ENCODE measurements around the gene PLXNB2. TPM values are rescaled to one million over a fixed set of nuclear protein-coding genes. Genes with fewer than 3 reads are reported as not detected.

The PLXNB2 gene
- total and polyA plus RNA-seq, 2 donors (not counting 1 experiment from before 2014, with no cell fraction given) = 62.7 to 209 TPM

DNA sequence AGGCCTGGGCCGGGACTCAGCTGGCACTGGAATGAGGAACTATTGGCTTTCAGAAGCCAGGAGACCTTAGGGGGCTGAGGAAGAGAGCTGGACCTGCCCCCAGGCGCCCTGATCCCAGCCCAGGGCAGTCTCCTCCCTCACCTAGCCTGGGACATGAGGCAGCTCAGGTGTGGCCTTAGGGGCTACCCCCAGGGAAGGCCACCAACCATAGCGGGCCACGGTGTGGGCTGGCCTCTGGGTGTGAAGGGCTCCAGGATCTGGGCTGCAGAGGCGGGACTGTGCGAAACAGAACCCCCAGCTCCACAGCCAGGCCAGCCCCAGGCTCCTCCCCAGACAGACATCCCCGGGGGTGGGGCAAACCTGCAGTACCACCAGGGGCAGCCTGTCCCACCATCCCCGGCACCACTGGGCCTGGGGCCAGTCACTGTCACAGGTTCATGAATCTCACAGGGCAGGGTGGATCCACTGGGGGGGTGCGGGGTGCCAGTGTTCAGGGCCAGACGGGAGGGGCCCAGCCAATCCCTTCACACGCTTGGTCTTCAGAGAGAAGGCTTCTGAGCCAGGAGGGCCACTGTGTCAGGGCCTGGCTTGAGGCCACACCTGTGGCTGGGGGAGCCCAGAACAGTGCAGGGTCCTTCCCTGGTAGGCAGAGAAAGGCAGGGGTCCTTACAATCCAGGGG lies 3.5 kb downstream of the PLXNB2 start:
- peaks cover 55% of the 10 kb centered on the region for H3K4me1 ChIP-seq (ENCODE audit: control insufficient read depth, extremely low read depth, insufficient read depth, low read length)
- H2AFZ ChIP-seq (ENCODE audit: low read length) = no peak overlapping the region
- no peak overlapping the region for H3K27ac ChIP-seq (ENCODE audit: insufficient read depth, low read length)
- H4K20me1 ChIP-seq (ENCODE audit: control insufficient read depth, extremely low read depth, insufficient read depth, low read length) = no peaks in the 10 kb centered on the region
- TF ChIP-seq, protein P1, sequence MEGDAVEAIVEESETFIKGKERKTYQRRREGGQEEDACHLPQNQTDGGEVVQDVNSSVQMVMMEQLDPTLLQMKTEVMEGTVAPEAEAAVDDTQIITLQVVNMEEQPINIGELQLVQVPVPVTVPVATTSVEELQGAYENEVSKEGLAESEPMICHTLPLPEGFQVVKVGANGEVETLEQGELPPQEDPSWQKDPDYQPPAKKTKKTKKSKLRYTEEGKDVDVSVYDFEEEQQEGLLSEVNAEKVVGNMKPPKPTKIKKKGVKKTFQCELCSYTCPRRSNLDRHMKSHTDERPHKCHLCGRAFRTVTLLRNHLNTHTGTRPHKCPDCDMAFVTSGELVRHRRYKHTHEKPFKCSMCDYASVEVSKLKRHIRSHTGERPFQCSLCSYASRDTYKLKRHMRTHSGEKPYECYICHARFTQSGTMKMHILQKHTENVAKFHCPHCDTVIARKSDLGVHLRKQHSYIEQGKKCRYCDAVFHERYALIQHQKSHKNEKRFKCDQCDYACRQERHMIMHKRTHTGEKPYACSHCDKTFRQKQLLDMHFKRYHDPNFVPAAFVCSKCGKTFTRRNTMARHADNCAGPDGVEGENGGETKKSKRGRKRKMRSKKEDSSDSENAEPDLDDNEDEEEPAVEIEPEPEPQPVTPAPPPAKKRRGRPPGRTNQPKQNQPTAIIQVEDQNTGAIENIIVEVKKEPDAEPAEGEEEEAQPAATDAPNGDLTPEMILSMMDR (conservative IDR thresholded peaks at IDR 0.05 in 1 of 2, IDR thresholded peaks at IDR 0.05 in 1 of 2; ENCODE audit: low read depth in 1 of 2, low read length in 2 of 2) = no peak
- no peak for TF ChIP-seq EZH2 (IDR thresholded peaks at IDR 0.05; ENCODE audit: low read length, missing control alignments)
- H3K27me3 ChIP-seq (ENCODE audit: control insufficient read depth, insufficient read depth, low read length) = no peaks in the 10 kb centered on the region
- no peaks in the 10 kb centered on the region for H3K9me3 ChIP-seq (ENCODE audit: control insufficient read depth, insufficient read depth, low read depth, low read length)
- H3K4me2 ChIP-seq (ENCODE audit: extremely low read depth, insufficient read depth, low read length) = peak overlapping the region; percentile 69
- peaks cover 13% of the 10 kb centered on the region for H3K36me3 ChIP-seq (ENCODE audit: control insufficient read depth, insufficient read depth, low read length)
- peak overlapping the region in 1 of 4 experiments; percentile 40 for H3K4me3 ChIP-seq (replicated peaks in 1 of 4; ENCODE audit: control extremely low read depth in 1 of 4, insufficient read depth in 1 of 4, low read depth in 3 of 4, low read length in 4 of 4)
- H3K9ac ChIP-seq (ENCODE audit: insufficient read depth, low read length) = peak overlapping the region; percentile 26
- H3K79me2 ChIP-seq (ENCODE audit: control insufficient read depth, insufficient read depth, low read length) = peaks cover 74% of the 10 kb centered on the region
- no peak for DNase-seq (ENCODE audit: low read depth in 2 of 2)

- Histone ChIP-seq H2AFZ (ENCODE audit: low read length) (no peak overlapping the region), H4K20me1 (ENCODE audit: control insufficient read depth, extremely low read depth, insufficient read depth, low read length) (peaks cover 2% of the 10 kb centered on the region), H3K27ac (ENCODE audit: insufficient read depth, low read length) (peak overlapping the region; percentile 27), H3K36me3 (ENCODE audit: control insufficient read depth, insufficient read depth, low read length) (peaks cover 13% of the 10 kb centered on the region), H3K79me2 (ENCODE audit: control insufficient read depth, insufficient read depth, low read length) (peaks cover 79% of the 10 kb centered on the region), H3K27me3 (ENCODE audit: control insufficient read depth, insufficient read depth, low read length) (no peaks in the 10 kb centered on the region), H3K4me1 (ENCODE audit: control insufficient read depth, extremely low read depth, insufficient read depth, low read length) (peaks cover 53% of the 10 kb centered on the region), H3K9me3 (ENCODE audit: control insufficient read depth, insufficient read depth, low read depth, low read length) (no peaks in the 10 kb centered on the region), H3K4me2 (ENCODE audit: extremely low read depth, insufficient read depth, low read length) (no peak overlapping the region), H3K9ac (ENCODE audit: insufficient read depth, low read length) (no peak overlapping the region), H3K4me3 (replicated peaks in 1 of 4; ENCODE audit: control extremely low read depth in 1 of 4, insufficient read depth in 1 of 4, low read depth in 3 of 4, low read length in 4 of 4) (peak overlapping the region in 1 of 4 experiments; percentile 40)
- no peak for DNase-seq (ENCODE audit: low read depth in 2 of 2)
- TF ChIP-seq, protein P1 (conservative IDR thresholded peaks at IDR 0.05 in 1 of 2, IDR thresholded peaks at IDR 0.05 in 1 of 2; ENCODE audit: low read depth in 1 of 2, low read length in 2 of 2) = no peak
- no peak for TF ChIP-seq EZH2 (IDR thresholded peaks at IDR 0.05; ENCODE audit: low read length, missing control alignments)
These were observed 4.0 kb downstream of the PLXNB2 start for GRCh38 chr22:50303515-50303847.

- H2AFZ ChIP-seq (ENCODE audit: low read length) = no peak overlapping the region
- no peak overlapping the region for H3K9ac ChIP-seq (ENCODE audit: insufficient read depth, low read length)
- no peaks in the 10 kb centered on the region for H3K9me3 ChIP-seq (ENCODE audit: control insufficient read depth, insufficient read depth, low read depth, low read length)
- peak overlapping the region; percentile 44 for H3K4me2 ChIP-seq (ENCODE audit: extremely low read depth, insufficient read depth, low read length)
- H4K20me1 ChIP-seq (ENCODE audit: control insufficient read depth, extremely low read depth, insufficient read depth, low read length) = peaks cover 2% of the 10 kb centered on the region
- peaks cover 49% of the 10 kb centered on the region for H3K4me1 ChIP-seq (ENCODE audit: control insufficient read depth, extremely low read depth, insufficient read depth, low read length)
- peak overlapping the region; percentile 56 for H3K27ac ChIP-seq (ENCODE audit: insufficient read depth, low read length)
- no peaks in the 10 kb centered on the region for H3K27me3 ChIP-seq (ENCODE audit: control insufficient read depth, insufficient read depth, low read length)
- TF ChIP-seq, protein P1 (conservative IDR thresholded peaks at IDR 0.05 in 1 of 2, IDR thresholded peaks at IDR 0.05 in 1 of 2; ENCODE audit: low read depth in 1 of 2, low read length in 2 of 2) = no peak
- no peak for TF ChIP-seq EZH2 (IDR thresholded peaks at IDR 0.05; ENCODE audit: low read length, missing control alignments)
- H3K79me2 ChIP-seq (ENCODE audit: control insufficient read depth, insufficient read depth, low read length) = peaks cover 88% of the 10 kb centered on the region
- peak overlapping the region in 1 of 4 experiments; percentile 25 for H3K4me3 ChIP-seq (replicated peaks in 1 of 4; ENCODE audit: control extremely low read depth in 1 of 4, insufficient read depth in 1 of 4, low read depth in 3 of 4, low read length in 4 of 4)
- DNase-seq (ENCODE audit: low read depth in 2 of 2) = no peak
- H3K36me3 ChIP-seq (ENCODE audit: control insufficient read depth, insufficient read depth, low read length) = peaks cover 13% of the 10 kb centered on the region
These were observed 4.9 kb downstream of the PLXNB2 start for GRCh38 chr22:50302564-50302963.
